Glutamatergic neuron (in vitro differentiated cells): Measurements from ENCODE around the gene ZCCHC13. TPM values are rescaled to one million over a fixed set of nuclear protein-coding genes. Genes with fewer than 3 reads are reported as not detected.
A peak's percentile ranks its signal among the peaks of the same experiment; 100 is the strongest.

ENCODE experiments used
- DNase-seq: peaks from one replicate; pipeline ENCODE4 v3.0.0; 2022
- H3K27ac Mint-ChIP-seq: one replicate; pipeline ENCODE4 v1.8.0; 2020; ENCODE audit warnings: mild to moderate bottlenecking, mixed read lengths, inconsistent platforms; ENCODE audit not compliant: unreplicated experiment
- H3K27me3 Mint-ChIP-seq: one replicate; pipeline ENCODE4 v1.8.0; 2020; ENCODE audit warnings: mild to moderate bottlenecking, moderate library complexity, mixed read lengths, inconsistent platforms; ENCODE audit not compliant: unreplicated experiment
- H3K36me3 Mint-ChIP-seq: one replicate; pipeline ENCODE4 v1.8.0; 2020; ENCODE audit warnings: mild to moderate bottlenecking, mixed read lengths, inconsistent platforms; ENCODE audit not compliant: unreplicated experiment
- H3K4me1 Mint-ChIP-seq: one replicate; pipeline ENCODE4 v1.8.0; 2020; ENCODE audit warnings: mild to moderate bottlenecking, low read depth, mixed read lengths, inconsistent platforms; ENCODE audit not compliant: unreplicated experiment
- H3K4me3 Mint-ChIP-seq: one replicate; pipeline ENCODE4 v1.8.0; 2020; ENCODE audit warnings: mild to moderate bottlenecking, mixed read lengths, inconsistent platforms; ENCODE audit not compliant: unreplicated experiment
- H3K9me3 Mint-ChIP-seq: one replicate; pipeline ENCODE4 v1.8.0; 2020; ENCODE audit warnings: mild to moderate bottlenecking, moderate library complexity, mixed read lengths, inconsistent platforms; ENCODE audit not compliant: unreplicated experiment
- CTCF ChIP-seq: fragments of 200-600 bp; sonication (generic); IDR thresholded peaks from one replicate; pipeline ENCODE4 v1.5.0; 2021; ENCODE audit not compliant: partially characterized antibody, unreplicated experiment
- microRNA-seq: library from miRNA; unstranded; fragments of <30 nt; microRNA quantifications from one replicate; pipeline ENCODE4, GENCODE V29; 2020; ENCODE audit not compliant: unreplicated experiment
- total RNA-seq: library from RNA; stranded (reverse); fragmentation: NEBNext Ultra II Directional; extraction: Animal tissue kit (Norgen Biotek cat#: 25700); gene quantifications from one replicate; pipeline ENCODE4 v1.2.1, GENCODE V29; 2021; ENCODE audit not compliant: unreplicated experiment

The ZCCHC13 gene
- total RNA-seq, 1 donor from 2014 or later: not detected

- Mint-ChIP-seq H3K9me3 (no peaks in the 10 kb centered on the region), H3K4me3 (no peak overlapping the region), H3K36me3 (no peaks in the 10 kb centered on the region), H3K4me1 (no peaks in the 10 kb centered on the region), H3K27ac (no peak overlapping the region), H3K27me3 (no peaks in the 10 kb centered on the region)
- no peak for DNase-seq
- TF ChIP-seq CTCF: no peak
Observed at GRCh38 chrX:74346088-74346487, 42.1 kb downstream of the ZCCHC13 start.

- Mint-ChIP-seq H3K9me3 (no peaks in the 10 kb centered on the region), H3K36me3 (no peaks in the 10 kb centered on the region), H3K4me3 (no peak overlapping the region), H3K27me3 (no peaks in the 10 kb centered on the region), H3K27ac (no peak overlapping the region), H3K4me1 (no peaks in the 10 kb centered on the region)
- DNase-seq: no peak
- no peak for TF ChIP-seq CTCF
Observed at GRCh38 chrX:74349387-74349786, 45.4 kb downstream of the ZCCHC13 start.

GRCh38 chrX:74351760-74352159 is 47.8 kb downstream of the ZCCHC13 start:
- Mint-ChIP-seq H3K9me3 (no peaks in the 10 kb centered on the region), H3K4me1 (no peaks in the 10 kb centered on the region), H3K27me3 (no peaks in the 10 kb centered on the region), H3K27ac (no peak overlapping the region), H3K36me3 (no peaks in the 10 kb centered on the region), H3K4me3 (no peak overlapping the region)
- no peak for DNase-seq
- TF ChIP-seq CTCF: no peak

GRCh38 chrX:74353984-74354383 is 50.0 kb downstream of the ZCCHC13 start:
- Mint-ChIP-seq H3K9me3 (no peaks in the 10 kb centered on the region), H3K36me3 (no peaks in the 10 kb centered on the region), H3K27me3 (no peaks in the 10 kb centered on the region), H3K4me3 (no peak overlapping the region), H3K27ac (no peak overlapping the region), H3K4me1 (no peaks in the 10 kb centered on the region)
- no peak for TF ChIP-seq CTCF
- DNase-seq: no peak

Small RNA genes lying within 50 kb of the gene (microRNA-seq; reads per million reads assigned to microRNA genes)
- gene MIR374A: 239 reads per million, percentile 82 among the genes with 10 or more reads in this experiment
- 10.2 reads per million, percentile 49 among the genes with 10 or more reads in this experiment for gene MIR545

Other genes with a start within 250 kb of the ZCCHC13 start
- 28.7 TPM for gene SLC16A2, start 117.3 kb downstream of the ZCCHC13 start, total RNA-seq